Kidney (tissue), 14 donors: ENCODE measurements around the gene NTRK2. TPM values are rescaled to one million over a fixed set of nuclear protein-coding genes. Genes with fewer than 3 reads are reported as not detected.

ENCODE experiments used
- DNase-seq, 5 donors: peaks; one replicate each; pipeline ENCODE4 v3.0.0-alpha.2; 2013 to 2020
- FAIRE-seq: peaks from 2 replicates; lab custom pipeline; 2012; peaks lifted over from hg19 to GRCh38; lab: Jason Lieb, UNC
- H3K27ac ChIP-seq, 2 donors: one replicate each; pipeline ENCODE4 v1.7.0; 2013; ENCODE audit warnings: low read depth in 2 of 2, low read length in 2 of 2, inconsistent platforms in 1 of 2
- H3K27me3 ChIP-seq: one replicate; pipeline ENCODE4 v1.7.1; 2013; ENCODE audit warnings: low read length, inconsistent platforms; ENCODE audit not compliant: control insufficient read depth, insufficient read depth
- H3K36me3 ChIP-seq, 3 donors: one replicate each; pipeline versions ENCODE4 v1.7.0 to v1.7.1; 2013; ENCODE audit warnings: low read length in 3 of 3, control low read depth in 1 of 3, inconsistent platforms in 1 of 3; ENCODE audit not compliant: insufficient read depth in 3 of 3, control insufficient read depth in 2 of 3
- H3K4me1 ChIP-seq, 3 donors: one replicate each; pipeline versions ENCODE4 v1.7.0 to v1.7.1; 2013; ENCODE audit warnings: low read length in 3 of 3, inconsistent platforms in 1 of 3, low read depth in 1 of 3; ENCODE audit not compliant: control insufficient read depth in 2 of 3, insufficient read depth in 2 of 3
- H3K4me3 ChIP-seq, 3 donors: one replicate each; pipeline versions ENCODE4 v1.7.0 to v1.8.1; 2013; ENCODE audit warnings: low read length in 3 of 3, control low read depth in 1 of 3, inconsistent platforms in 1 of 3
- H3K9ac ChIP-seq, 3 donors: one replicate each; pipeline versions ENCODE4 v1.7.0 to v1.7.1; 2013; ENCODE audit warnings: low read length in 3 of 3, control low read depth in 1 of 3, inconsistent platforms in 1 of 3
- H3K9me3 ChIP-seq, 3 donors: one replicate each; pipeline versions ENCODE4 v1.7.0 to v1.7.1; 2013; ENCODE audit warnings: low read length in 3 of 3, control low read depth in 1 of 3, inconsistent platforms in 1 of 3; ENCODE audit not compliant: control insufficient read depth in 2 of 3, insufficient read depth in 1 of 3
- intact Hi-C: fragments of 100-400 bp; cut with DNase I; formaldehyde crosslinking; loops from one replicate; pipeline ENCODE4 v1.11.1; 2022
- polyA plus RNA-seq: library from polyadenylated mRNA; stranded (reverse); fragments of 350-450 nt; fragmentation: Illumina TruSeq; extraction: RNeasy Lipid Tissue Mini Kit (QIAGEN cat#74804); gene quantifications from one replicate; pipeline ENCODE4 v1.2.3, GENCODE V29; 2014; ENCODE audit warnings: low read depth, low replicate concordance; ENCODE audit not compliant: insufficient read depth
- total RNA-seq: library from RNA; stranded (reverse); fragmentation: NEBNext Ultra II Directional; extraction: Animal tissue kit (Norgen Biotek cat#: 25700); gene quantifications from one replicate; pipeline ENCODE4 v1.2.1, GENCODE V29; 2021
- TF ChIP-seq, protein P1 (sequence below): IDR thresholded peaks from 3 replicates; pipeline ENCODE4 v1.5.1; 2012; ENCODE audit warnings: mild to moderate bottlenecking, moderate library complexity, borderline replicate concordance; ENCODE audit not compliant: insufficient read depth; ENCODE audit errors: extremely low read depth
- donor health status: control.
- donor health status: control.
- donor health status: control.
- donor health status: control.
- donor health status: control.
- donor health status: DM: yes; HTN: yes; CAD: no.
- donor health status: Normal renal cell carcinoma (clear cell type).

The NTRK2 gene
- total and polyA plus RNA-seq, 2 donors from 2014 or later = 20.0 to 41.2 TPM

GRCh38 chr9:84829471-84829870 is 159.9 kb downstream of the NTRK2 start:
- TF ChIP-seq, protein P1, sequence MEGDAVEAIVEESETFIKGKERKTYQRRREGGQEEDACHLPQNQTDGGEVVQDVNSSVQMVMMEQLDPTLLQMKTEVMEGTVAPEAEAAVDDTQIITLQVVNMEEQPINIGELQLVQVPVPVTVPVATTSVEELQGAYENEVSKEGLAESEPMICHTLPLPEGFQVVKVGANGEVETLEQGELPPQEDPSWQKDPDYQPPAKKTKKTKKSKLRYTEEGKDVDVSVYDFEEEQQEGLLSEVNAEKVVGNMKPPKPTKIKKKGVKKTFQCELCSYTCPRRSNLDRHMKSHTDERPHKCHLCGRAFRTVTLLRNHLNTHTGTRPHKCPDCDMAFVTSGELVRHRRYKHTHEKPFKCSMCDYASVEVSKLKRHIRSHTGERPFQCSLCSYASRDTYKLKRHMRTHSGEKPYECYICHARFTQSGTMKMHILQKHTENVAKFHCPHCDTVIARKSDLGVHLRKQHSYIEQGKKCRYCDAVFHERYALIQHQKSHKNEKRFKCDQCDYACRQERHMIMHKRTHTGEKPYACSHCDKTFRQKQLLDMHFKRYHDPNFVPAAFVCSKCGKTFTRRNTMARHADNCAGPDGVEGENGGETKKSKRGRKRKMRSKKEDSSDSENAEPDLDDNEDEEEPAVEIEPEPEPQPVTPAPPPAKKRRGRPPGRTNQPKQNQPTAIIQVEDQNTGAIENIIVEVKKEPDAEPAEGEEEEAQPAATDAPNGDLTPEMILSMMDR = no peak
- Histone ChIP-seq H3K4me1 (no peaks in the 10 kb centered on the region), H3K36me3 (no peaks in the 10 kb centered on the region), H3K27me3 (no peaks in the 10 kb centered on the region), H3K9me3 (no peaks in the 10 kb centered on the region), H3K9ac (no peak overlapping the region), H3K27ac (no peak overlapping the region), H3K4me3 (no peak overlapping the region)
- DNase-seq (no peak), FAIRE-seq (no peak)
- intact Hi-C loops = no loop called here

DNA sequence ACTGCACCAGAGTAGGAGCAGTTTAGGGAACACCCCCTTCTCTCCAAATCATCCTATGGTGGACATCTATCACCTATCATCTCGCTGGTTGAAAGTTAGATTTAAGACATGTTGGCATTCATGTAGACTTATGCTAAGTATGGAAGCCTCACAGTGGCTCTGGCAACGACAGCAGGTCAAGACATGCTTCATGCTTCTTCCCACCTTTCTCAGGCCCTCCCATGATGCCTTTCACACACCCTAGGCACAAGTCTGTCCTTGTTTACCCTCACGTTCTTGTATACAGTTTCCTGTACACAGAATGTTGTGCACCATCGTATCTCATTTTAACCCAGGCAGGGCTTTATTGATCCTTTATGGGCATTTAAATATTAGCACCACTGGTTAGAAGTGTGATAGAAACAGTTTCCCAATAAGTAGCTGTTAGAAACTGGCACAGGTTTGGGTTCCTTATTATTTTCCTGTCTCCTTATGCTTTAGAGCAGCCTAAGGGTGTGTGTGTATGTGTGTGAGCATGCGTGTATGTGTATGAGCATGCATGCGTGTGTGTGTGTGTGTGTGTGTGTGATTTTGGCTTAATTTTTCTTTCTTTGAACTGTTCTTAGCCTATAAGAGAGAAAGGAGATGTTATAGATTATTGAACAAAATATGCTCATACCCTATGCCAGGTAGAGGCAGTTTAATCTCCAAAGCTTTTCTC is 160.6 kb downstream of the NTRK2 start:
- no peak for FAIRE-seq
- DNase-seq = no peak
- TF ChIP-seq, protein P1 = no peak
- Histone ChIP-seq H3K4me1 (no peaks in the 10 kb centered on the region), H3K36me3 (no peaks in the 10 kb centered on the region), H3K9me3 (no peaks in the 10 kb centered on the region), H3K27me3 (no peaks in the 10 kb centered on the region), H3K9ac (no peak overlapping the region), H3K27ac (no peak overlapping the region), H3K4me3 (no peak overlapping the region)
- intact Hi-C loops = no loop called here

DNA sequence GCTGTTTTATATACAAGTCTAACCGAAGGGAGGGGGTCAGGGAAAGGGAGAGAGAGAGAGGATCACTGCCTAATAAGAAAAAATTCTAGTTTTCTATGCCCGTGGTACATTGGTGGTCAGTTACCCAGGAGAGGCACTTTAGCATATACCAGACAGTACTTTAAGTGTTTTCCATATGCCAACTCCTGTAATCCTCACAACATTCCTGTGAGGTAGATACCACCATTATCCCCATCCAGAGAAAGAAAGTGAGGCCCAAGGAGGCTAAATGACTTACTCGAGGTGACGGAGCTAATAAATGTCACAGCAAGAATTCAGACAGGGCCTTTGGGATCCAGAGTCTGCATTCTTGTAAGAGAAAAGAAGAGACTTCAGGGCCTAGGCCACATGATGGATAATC is 161.8 kb downstream of the NTRK2 start:
- Histone ChIP-seq H3K4me1 (no peaks in the 10 kb centered on the region), H3K27ac (no peak overlapping the region), H3K27me3 (no peaks in the 10 kb centered on the region), H3K9me3 (no peaks in the 10 kb centered on the region), H3K36me3 (no peaks in the 10 kb centered on the region), H3K9ac (no peak overlapping the region), H3K4me3 (no peak overlapping the region)
- intact Hi-C loops = no loop called here
- TF ChIP-seq, protein P1 = no peak
- FAIRE-seq (no peak), DNase-seq (no peak)
